SK-N-MC (cell line): ENCODE data around the gene SERPINI1.

ENCODE experiments used
- DNase-seq: peaks from one replicate; pipeline ENCODE4 v3.0.0-alpha.2; 2011; ENCODE audit warnings: low read depth, low spot score
- H3K27ac ChIP-seq: fragments of 200-600 bp; sonication (generic); 2 replicates; pipeline ENCODE4 v1.5.1; 2016; ENCODE audit warnings: mixed run types
- H3K36me3 ChIP-seq: fragments of 200-600 bp; sonication (generic); 2 replicates; pipeline ENCODE4 v1.6.1; 2017; ENCODE audit warnings: antibody characterized with exemption, low read length, mixed read lengths; ENCODE audit not compliant: insufficient read depth
- H3K4me3 ChIP-seq: fragments of 200-600 bp; sonication (generic); 2 replicates; pipeline ENCODE4 v1.5.1; 2016
- H3K9ac ChIP-seq: fragments of 200-600 bp; sonication (generic); 2 replicates; pipeline ENCODE4 v1.8.0; 2017; ENCODE audit warnings: mixed run types, mixed read lengths; ENCODE audit not compliant: insufficient read length
- H3K9me3 ChIP-seq: fragments of 200-600 bp; sonication (generic); 2 replicates; pipeline ENCODE4 v1.6.1; 2017; ENCODE audit warnings: low read depth, mild to moderate bottlenecking, antibody characterized with exemption, low read length, moderate library complexity, mixed read lengths
- EZH2 ChIP-seq: fragments of 200-600 bp; sonication (generic); IDR thresholded peaks from one replicate; pipeline ENCODE4 v1.6.1; 2017; ENCODE audit warnings: antibody characterized with exemption
- FOXP2 ChIP-seq: optimal IDR thresholded peaks from 2 replicates; pipeline ENCODE3; 2011; ENCODE audit warnings: mild to moderate bottlenecking, moderate library complexity; ENCODE audit not compliant: insufficient read depth; ENCODE audit errors: extremely low read length, control extremely low read depth
- POLR2AphosphoS5 ChIP-seq: IDR thresholded peaks from 2 replicates; pipeline ENCODE4 v1.6.1; 2012; ENCODE audit warnings: mild to moderate bottlenecking, low read depth, low read length, borderline replicate concordance

The SERPINI1 gene

GRCh38 chr3:167785790-167786189 is 50.3 kb downstream of the SERPINI1 start:
- TF ChIP-seq FOXP2: no peak
- no peak for TF ChIP-seq EZH2
- TF ChIP-seq POLR2AphosphoS5: no peak
- no peaks in the 10 kb centered on the region for H3K36me3 ChIP-seq
- H3K4me3 ChIP-seq: no peak overlapping the region
- DNase-seq: no peak
- no peaks in the 10 kb centered on the region for H3K9me3 ChIP-seq
- H3K9ac ChIP-seq: no peak overlapping the region
- no peak overlapping the region for H3K27ac ChIP-seq

- DNase-seq: no peak
- Histone ChIP-seq H3K4me3 (no peak overlapping the region), H3K9ac (no peak overlapping the region), H3K27ac (no peak overlapping the region), H3K36me3 (no peaks in the 10 kb centered on the region), H3K9me3 (no peaks in the 10 kb centered on the region)
- TF ChIP-seq POLR2AphosphoS5 (no peak), FOXP2 (no peak), EZH2 (no peak)
Measured at GRCh38 chr3:167787440-167787839, 51.9 kb downstream of the SERPINI1 start.

GRCh38 chr3:167798443-167798842 is 62.9 kb downstream of the SERPINI1 start:
- no peak for DNase-seq
- Histone ChIP-seq H3K9ac (no peak overlapping the region), H3K36me3 (no peaks in the 10 kb centered on the region), H3K4me3 (no peak overlapping the region), H3K27ac (no peak overlapping the region), H3K9me3 (no peaks in the 10 kb centered on the region)
- TF ChIP-seq POLR2AphosphoS5 (no peak), FOXP2 (no peak), EZH2 (no peak)

- no peak overlapping the region for H3K4me3 ChIP-seq
- H3K9me3 ChIP-seq: no peaks in the 10 kb centered on the region
- H3K9ac ChIP-seq: no peak overlapping the region
- H3K27ac ChIP-seq: no peak overlapping the region
- TF ChIP-seq EZH2: no peak
- no peak for TF ChIP-seq POLR2AphosphoS5
- no peak for TF ChIP-seq FOXP2
- no peak for DNase-seq
- H3K36me3 ChIP-seq: no peaks in the 10 kb centered on the region
Measured at GRCh38 chr3:167808910-167809309, 73.4 kb downstream of the SERPINI1 start.

- H3K9ac ChIP-seq: no peak overlapping the region
- no peak for DNase-seq
- H3K36me3 ChIP-seq: no peaks in the 10 kb centered on the region
- no peak overlapping the region for H3K4me3 ChIP-seq
- H3K27ac ChIP-seq: no peak overlapping the region
- no peaks in the 10 kb centered on the region for H3K9me3 ChIP-seq
- TF ChIP-seq POLR2AphosphoS5 (no peak), FOXP2 (no peak), EZH2 (no peak)
Measured at GRCh38 chr3:167810236-167810635, 74.7 kb downstream of the SERPINI1 start.

- no peak overlapping the region for H3K4me3 ChIP-seq
- H3K27ac ChIP-seq: no peak overlapping the region
- H3K9me3 ChIP-seq: no peaks in the 10 kb centered on the region
- no peaks in the 10 kb centered on the region for H3K36me3 ChIP-seq
- no peak overlapping the region for H3K9ac ChIP-seq
- TF ChIP-seq EZH2 (no peak), FOXP2 (no peak), POLR2AphosphoS5 (no peak)
- no peak for DNase-seq
Measured at GRCh38 chr3:167811031-167811430, 75.5 kb downstream of the SERPINI1 start.

GRCh38 chr3:167813169-167814123 is 77.9 kb downstream of the SERPINI1 start:
- no peaks in the 10 kb centered on the region for H3K36me3 ChIP-seq
- TF ChIP-seq FOXP2 (no peak), POLR2AphosphoS5 (no peak), EZH2 (no peak)
- H3K9ac ChIP-seq: no peak overlapping the region
- no peak overlapping the region for H3K27ac ChIP-seq
- no peak overlapping the region for H3K4me3 ChIP-seq
- no peaks in the 10 kb centered on the region for H3K9me3 ChIP-seq
- DNase-seq: no peak

GRCh38 chr3:167814441-167814951 is 79.0 kb downstream of the SERPINI1 start:
- H3K27ac ChIP-seq: no peak overlapping the region
- DNase-seq: no peak
- TF ChIP-seq EZH2: no peak
- TF ChIP-seq POLR2AphosphoS5: no peak
- no peak for TF ChIP-seq FOXP2

More at GRCh38 chr3:167814441-167814951, 79.0 kb downstream of the SERPINI1 start:
- no peak overlapping the region for H3K9ac ChIP-seq
- H3K4me3 ChIP-seq: no peak overlapping the region
- H3K9me3 ChIP-seq: no peaks in the 10 kb centered on the region
- no peaks in the 10 kb centered on the region for H3K36me3 ChIP-seq
